DOHH2 (cell line): ENCODE measurements around the gene C3.

ENCODE experiments used
- CTCF ChIP-seq: fragments of 200-600 bp; sonication (generic); IDR thresholded peaks from one replicate; pipeline ENCODE4 v1.5.1; 2014; ENCODE audit warnings: antibody characterized with exemption, mild to moderate bottlenecking, low read depth, low read length; ENCODE audit not compliant: poor library complexity, severe bottlenecking
- EZH2phosphoT487 ChIP-seq: fragments of 200-600 bp; sonication (generic); IDR thresholded peaks from 2 replicates; pipeline ENCODE4 v1.6.1; 2017; ENCODE audit warnings: borderline replicate concordance, mild to moderate bottlenecking, antibody characterized with exemption, low read length, moderate library complexity, mixed read lengths

- TF ChIP-seq CTCF: no peak
- TF ChIP-seq EZH2phosphoT487: no peak
Observed at GRCh38 chr19:6662702-6663101, 57.7 kb downstream of the C3 start.
